Activated CD4-positive, alpha-beta T cell treated with anti-CD3 and anti-CD28 coated beads, Interleukin-2, Interleukin-6, amounts not matched to agents 100 ng/mL and 50 ng/mL, durations not matched to agents 16 hours and 8 hours (primary cell): Measurements from ENCODE around the gene GLP1R.
"Not testable (repeated sequence)": the region's sequence is repeated elsewhere in the genome, so short reads cannot be mapped to it uniquely, and the experiment has no call there.

Experiments used
- DNase-seq: peaks from one replicate; pipeline ENCODE4 v3.0.0-alpha.2; 2020

Gene GLP1R

DNA sequence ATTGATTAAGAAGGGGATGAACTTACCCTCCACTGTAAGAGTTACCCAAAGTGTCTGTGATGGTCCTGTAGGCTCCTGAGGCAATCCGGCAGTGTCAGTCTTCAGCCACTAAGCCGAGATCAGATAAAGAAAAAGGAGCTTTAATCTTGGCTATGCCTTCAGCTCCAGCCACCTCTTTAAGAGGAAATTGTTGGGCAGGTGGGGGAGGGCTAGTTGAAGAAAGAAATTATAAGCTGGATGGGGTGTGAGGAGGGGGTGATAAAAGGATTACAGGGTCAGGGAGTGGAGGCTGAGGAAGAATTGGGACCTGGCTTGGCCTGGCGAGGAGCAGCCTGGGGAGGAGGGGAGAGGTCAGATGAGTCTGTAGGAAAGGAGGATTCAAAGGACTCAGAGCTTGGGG, 86.2 kb downstream of the GLP1R start:
- not testable (repeated sequence) for DNase-seq

- DNase-seq: not testable (repeated sequence)
Measured at GRCh38 chr6:39136207-39136606, 87.6 kb downstream of the GLP1R start.

DNA sequence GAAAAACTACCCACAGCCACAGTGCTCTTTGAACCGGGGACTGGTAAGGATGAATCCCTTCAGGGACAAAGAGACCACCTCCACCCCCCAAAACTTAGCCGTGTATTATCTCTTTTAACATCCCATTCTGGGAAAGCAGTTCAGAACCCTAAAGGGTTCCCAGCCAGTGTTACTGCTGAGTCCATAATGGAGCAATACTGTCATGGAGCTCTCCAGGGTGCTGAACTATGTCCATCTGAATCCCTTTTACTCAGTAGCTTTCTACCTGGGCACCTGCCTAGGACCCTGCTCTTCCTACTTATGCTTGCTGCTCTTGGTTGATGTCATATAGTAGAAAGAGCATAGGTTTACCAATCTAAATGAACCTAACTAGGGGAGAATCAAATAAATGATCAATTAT, 88.7 kb downstream of the GLP1R start:
- peak; percentile 30 for DNase-seq
